ENCODE data around the gene KDM3B.

- TF ChIP-seq POLR2A (IDR thresholded peaks at IDR 0.05) = no peak
- no peak for TF ChIP-seq CTCF (IDR thresholded peaks at IDR 0.05)
Measured at GRCh38 chr5:138316355-138316754, 36.1 kb upstream of the KDM3B start.

Measured in thyroid gland (tissue), 4 donors.